ENCODE data around the gene RC3H2. TPM values are rescaled to one million over a fixed set of nuclear protein-coding genes. Genes with fewer than 3 reads are reported as not detected.
A peak's percentile ranks its signal among the peaks of the same experiment; 100 is the strongest.

RC3H2 gene, protein sequence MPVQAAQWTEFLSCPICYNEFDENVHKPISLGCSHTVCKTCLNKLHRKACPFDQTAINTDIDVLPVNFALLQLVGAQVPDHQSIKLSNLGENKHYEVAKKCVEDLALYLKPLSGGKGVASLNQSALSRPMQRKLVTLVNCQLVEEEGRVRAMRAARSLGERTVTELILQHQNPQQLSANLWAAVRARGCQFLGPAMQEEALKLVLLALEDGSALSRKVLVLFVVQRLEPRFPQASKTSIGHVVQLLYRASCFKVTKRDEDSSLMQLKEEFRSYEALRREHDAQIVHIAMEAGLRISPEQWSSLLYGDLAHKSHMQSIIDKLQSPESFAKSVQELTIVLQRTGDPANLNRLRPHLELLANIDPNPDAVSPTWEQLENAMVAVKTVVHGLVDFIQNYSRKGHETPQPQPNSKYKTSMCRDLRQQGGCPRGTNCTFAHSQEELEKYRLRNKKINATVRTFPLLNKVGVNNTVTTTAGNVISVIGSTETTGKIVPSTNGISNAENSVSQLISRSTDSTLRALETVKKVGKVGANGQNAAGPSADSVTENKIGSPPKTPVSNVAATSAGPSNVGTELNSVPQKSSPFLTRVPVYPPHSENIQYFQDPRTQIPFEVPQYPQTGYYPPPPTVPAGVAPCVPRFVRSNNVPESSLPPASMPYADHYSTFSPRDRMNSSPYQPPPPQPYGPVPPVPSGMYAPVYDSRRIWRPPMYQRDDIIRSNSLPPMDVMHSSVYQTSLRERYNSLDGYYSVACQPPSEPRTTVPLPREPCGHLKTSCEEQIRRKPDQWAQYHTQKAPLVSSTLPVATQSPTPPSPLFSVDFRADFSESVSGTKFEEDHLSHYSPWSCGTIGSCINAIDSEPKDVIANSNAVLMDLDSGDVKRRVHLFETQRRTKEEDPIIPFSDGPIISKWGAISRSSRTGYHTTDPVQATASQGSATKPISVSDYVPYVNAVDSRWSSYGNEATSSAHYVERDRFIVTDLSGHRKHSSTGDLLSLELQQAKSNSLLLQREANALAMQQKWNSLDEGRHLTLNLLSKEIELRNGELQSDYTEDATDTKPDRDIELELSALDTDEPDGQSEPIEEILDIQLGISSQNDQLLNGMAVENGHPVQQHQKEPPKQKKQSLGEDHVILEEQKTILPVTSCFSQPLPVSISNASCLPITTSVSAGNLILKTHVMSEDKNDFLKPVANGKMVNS
- 49.9 TPM for total RNA-seq
- polyA plus RNA-seq (ENCODE audit: insufficient read depth, low read depth, low replicate concordance), result 9.8 TPM
- long read RNA-seq, donor 1, result 0 reads
- long read RNA-seq, donor 2, result 0 reads
- long read RNA-seq, donor 3, partial matches to known transcripts, result 0 of 1 reads
- long read RNA-seq, donor 3, other reads (novel, unspliced or antisense), result 0 of 1 reads
- long read RNA-seq, donor 4, result 0 reads
- long read RNA-seq, donor 5, result 0 reads
- long read RNA-seq, donor 6, result 0 reads
- long read RNA-seq, donor 7, transcript RC3H2-202 (21 exons, 3,991 nt), result major isoform, 5 of 21 reads
- long read RNA-seq, donor 7, partial matches to known transcripts, result 2 of 21 reads
- long read RNA-seq, donor 7, other reads (novel, unspliced or antisense), result 13 of 21 reads
- long read RNA-seq, donor 8, partial matches to known transcripts, result 0 of 1 reads
- long read RNA-seq, donor 8, other reads (novel, unspliced or antisense), result 0 of 1 reads
- long read RNA-seq, donor 9, result 0 reads
- long read RNA-seq, donor 10, partial matches to known transcripts, result 0 of 2 reads
- long read RNA-seq, donor 10, other reads (novel, unspliced or antisense), result 0 of 2 reads

DNA sequence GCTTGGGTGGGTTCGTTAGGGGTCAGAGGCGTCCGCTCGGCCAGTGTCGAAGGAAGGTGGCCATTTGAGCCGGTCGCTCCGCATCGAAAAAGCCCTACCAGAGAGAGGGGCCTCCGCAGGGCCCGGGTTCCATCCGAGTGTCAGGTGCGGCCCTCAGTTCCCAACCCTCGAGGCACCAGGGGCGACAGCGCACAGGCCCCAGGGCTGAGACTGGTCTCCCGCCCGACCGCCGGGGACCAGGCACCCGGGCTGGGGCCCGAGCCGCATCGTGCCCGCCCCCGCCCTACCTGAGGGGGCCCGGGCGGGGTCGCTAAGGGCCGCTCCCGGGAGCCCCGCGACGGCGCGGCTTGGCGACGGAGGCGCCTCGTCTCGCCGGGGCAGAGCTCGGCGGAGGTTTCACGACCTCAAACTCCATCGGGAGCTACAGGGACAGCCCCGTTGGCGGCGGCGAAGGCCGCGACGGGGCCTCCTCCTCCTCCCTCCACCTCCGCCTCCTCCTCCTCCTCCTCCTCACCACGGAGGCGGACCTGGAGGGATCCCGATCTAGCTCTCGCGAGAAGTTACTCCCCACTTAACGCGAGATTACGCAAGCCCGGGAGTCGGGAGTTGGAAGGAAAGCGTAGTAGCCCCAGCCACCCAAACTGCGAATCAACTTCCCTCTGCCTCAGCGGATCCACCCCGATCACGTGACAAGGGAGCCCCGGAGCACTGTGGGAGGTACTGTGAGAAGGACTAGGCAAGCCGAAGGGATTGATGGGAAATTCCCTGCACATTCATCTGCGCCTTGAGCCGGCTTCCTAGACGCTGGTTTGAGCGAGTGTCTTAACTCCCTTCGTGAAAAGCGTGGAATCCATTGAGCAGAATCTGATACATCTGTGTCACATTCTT lies at the start of gene RC3H2:
Gene RC3H2 (minus strand): TSS at position 537 of the 888 bp plus-strand sequence. CDS start 7,850 bp downstream, outside the sequence.
- Histone ChIP-seq H3K27me3 (ENCODE audit: control insufficient read depth, insufficient read depth, low read length) (no peaks in the 10 kb centered on the region), H3K4me3 (ENCODE audit: low read length in 3 of 3) (peak within 1 kb of the TSS; percentile 86 to 97 (median 90)), H3K27ac (ENCODE audit: low read depth in 2 of 2, low read length in 2 of 2) (peak within 1 kb of the TSS; percentile 82 to 90), H3K4me1 (ENCODE audit: control insufficient read depth in 2 of 3, insufficient read depth in 2 of 3, low read depth in 1 of 3, low read length in 3 of 3) (peaks cover 0 to 6% (median 2%) of the 10 kb centered on the region in 3 donors), H3K36me3 (ENCODE audit: control insufficient read depth in 2 of 3, insufficient read depth in 3 of 3, low read length in 3 of 3) (no peaks in the 10 kb centered on the region), H3K9ac (ENCODE audit: low read length in 3 of 3) (peak within 1 kb of the TSS; percentile 83 to 95 (median 88)), H3K9me3 (ENCODE audit: control insufficient read depth in 2 of 3, insufficient read depth in 1 of 3, low read length in 3 of 3) (no peaks in the 10 kb centered on the region)
- peak; percentile 96 for FAIRE-seq
- intact Hi-C loops (cut with DNase I), result no loop called here
- DNase-seq, result peak; percentile 99 to 100 (median 100)
- TF ChIP-seq, protein P1, sequence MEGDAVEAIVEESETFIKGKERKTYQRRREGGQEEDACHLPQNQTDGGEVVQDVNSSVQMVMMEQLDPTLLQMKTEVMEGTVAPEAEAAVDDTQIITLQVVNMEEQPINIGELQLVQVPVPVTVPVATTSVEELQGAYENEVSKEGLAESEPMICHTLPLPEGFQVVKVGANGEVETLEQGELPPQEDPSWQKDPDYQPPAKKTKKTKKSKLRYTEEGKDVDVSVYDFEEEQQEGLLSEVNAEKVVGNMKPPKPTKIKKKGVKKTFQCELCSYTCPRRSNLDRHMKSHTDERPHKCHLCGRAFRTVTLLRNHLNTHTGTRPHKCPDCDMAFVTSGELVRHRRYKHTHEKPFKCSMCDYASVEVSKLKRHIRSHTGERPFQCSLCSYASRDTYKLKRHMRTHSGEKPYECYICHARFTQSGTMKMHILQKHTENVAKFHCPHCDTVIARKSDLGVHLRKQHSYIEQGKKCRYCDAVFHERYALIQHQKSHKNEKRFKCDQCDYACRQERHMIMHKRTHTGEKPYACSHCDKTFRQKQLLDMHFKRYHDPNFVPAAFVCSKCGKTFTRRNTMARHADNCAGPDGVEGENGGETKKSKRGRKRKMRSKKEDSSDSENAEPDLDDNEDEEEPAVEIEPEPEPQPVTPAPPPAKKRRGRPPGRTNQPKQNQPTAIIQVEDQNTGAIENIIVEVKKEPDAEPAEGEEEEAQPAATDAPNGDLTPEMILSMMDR (IDR thresholded peaks at IDR 0.05; ENCODE audit: borderline replicate concordance, extremely low read depth, insufficient read depth), result no peak

DNA sequence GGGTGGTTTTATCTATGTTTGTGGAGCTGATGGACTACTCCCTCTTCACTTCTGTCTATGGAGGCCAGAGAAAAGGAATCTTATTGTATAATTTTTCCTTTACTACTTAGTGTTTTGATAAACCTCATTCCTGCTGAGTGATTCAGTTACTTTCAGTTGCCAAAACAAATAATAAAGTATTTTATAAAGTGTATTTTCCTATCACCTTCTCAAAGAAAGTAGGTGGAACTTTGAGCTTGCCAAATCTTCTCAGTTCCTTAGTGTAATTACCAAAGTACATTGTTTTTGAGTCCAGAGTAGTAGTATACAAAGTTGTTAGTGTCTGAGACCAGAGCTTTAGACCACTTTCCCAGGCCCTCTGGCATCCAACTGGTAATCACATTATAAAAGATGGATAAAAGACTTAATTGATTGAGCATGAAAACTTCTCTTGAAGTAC lies 49.1 kb upstream of the RC3H2 start:
- Histone ChIP-seq H3K4me1 (ENCODE audit: control insufficient read depth in 2 of 3, insufficient read depth in 2 of 3, low read depth in 1 of 3, low read length in 3 of 3) (no peaks in the 10 kb centered on the region), H3K4me3 (ENCODE audit: low read length in 3 of 3) (no peak overlapping the region), H3K36me3 (ENCODE audit: control insufficient read depth in 2 of 3, insufficient read depth in 3 of 3, low read length in 3 of 3) (no peaks in the 10 kb centered on the region), H3K27me3 (ENCODE audit: control insufficient read depth, insufficient read depth, low read length) (no peaks in the 10 kb centered on the region), H3K9me3 (ENCODE audit: control insufficient read depth in 2 of 3, insufficient read depth in 1 of 3, low read length in 3 of 3) (no peaks in the 10 kb centered on the region), H3K27ac (ENCODE audit: low read depth in 2 of 2, low read length in 2 of 2) (no peak overlapping the region), H3K9ac (ENCODE audit: low read length in 3 of 3) (no peak overlapping the region)
- no peak for FAIRE-seq
- TF ChIP-seq, protein P1 (IDR thresholded peaks at IDR 0.05; ENCODE audit: borderline replicate concordance, extremely low read depth, insufficient read depth), result no peak
- intact Hi-C loops (cut with DNase I), result no loop called here
- no peak for DNase-seq
